Osteoblast (primary cell): ENCODE measurements around the gene PPM1L. TPM values are rescaled to one million over a fixed set of nuclear protein-coding genes. Genes with fewer than 3 reads are reported as not detected.

Experiments used
- DNase-seq: peaks from one replicate; pipeline ENCODE4 v3.0.0; 2011; ENCODE audit warnings: low spot score, mixed read lengths; ENCODE audit not compliant: insufficient read length; ENCODE audit errors: missing footprints
- H2AFZ ChIP-seq: 2 replicates; pipeline ENCODE4 v1.6.0; 2011; ENCODE audit warnings: mild to moderate bottlenecking, low read length
- H3K27ac ChIP-seq: 2 replicates; pipeline ENCODE4 v1.5.1; 2011; ENCODE audit warnings: mild to moderate bottlenecking, low read depth, low read length, moderate library complexity
- H3K27me3 ChIP-seq: 2 replicates; pipeline ENCODE4 v1.6.0; 2012; ENCODE audit warnings: mild to moderate bottlenecking, control low read depth, inconsistent platforms, low read length, moderate library complexity; ENCODE audit not compliant: insufficient read depth
- H3K36me3 ChIP-seq: 2 replicates; pipeline ENCODE4 v1.5.1; 2011; ENCODE audit warnings: mild to moderate bottlenecking, low read length, control low read depth, moderate library complexity; ENCODE audit not compliant: insufficient read depth
- H3K4me1 ChIP-seq: 2 replicates; pipeline ENCODE4 v1.5.1; 2011; ENCODE audit warnings: mild to moderate bottlenecking, low read length, control low read depth, moderate library complexity; ENCODE audit not compliant: insufficient read depth
- H3K4me2 ChIP-seq: 2 replicates; pipeline ENCODE4 v1.6.0; 2011; ENCODE audit warnings: mild to moderate bottlenecking, low read length; ENCODE audit not compliant: insufficient read depth
- H3K4me3 ChIP-seq: fragments of 200-600 bp; sonication (generic); 3 replicates; pipeline ENCODE4 v1.5.1; 2012; ENCODE audit warnings: mild to moderate bottlenecking, low read length, inconsistent platforms; ENCODE audit not compliant: insufficient read depth
- H3K79me2 ChIP-seq: 2 replicates; pipeline ENCODE4 v1.6.0; 2012; ENCODE audit warnings: mild to moderate bottlenecking, low read length, control low read depth, inconsistent platforms; ENCODE audit not compliant: insufficient read depth
- H3K9me3 ChIP-seq: 2 replicates; pipeline ENCODE4 v1.5.1; 2011; ENCODE audit warnings: low read depth, low read length, control low read depth
- H4K20me1 ChIP-seq: 2 replicates; pipeline ENCODE4 v1.6.0; 2012; ENCODE audit warnings: mild to moderate bottlenecking, low read length, control low read depth; ENCODE audit not compliant: insufficient read depth
- CTCF ChIP-seq: IDR thresholded peaks from 2 replicates; pipeline ENCODE4 v1.5.1; 2011; ENCODE audit warnings: mild to moderate bottlenecking, low read depth, low read length, moderate library complexity; ENCODE audit errors: extremely low read depth
- total RNA-seq: library from RNA; depleted of rRNA; stranded (reverse); fragments of >200 nt; gene quantifications from 2 replicates; pipeline ENCODE4 v1.2.3, GENCODE V29; 2012

Gene PPM1L
- total RNA-seq, 1 donor: 4.3 TPM

DNA sequence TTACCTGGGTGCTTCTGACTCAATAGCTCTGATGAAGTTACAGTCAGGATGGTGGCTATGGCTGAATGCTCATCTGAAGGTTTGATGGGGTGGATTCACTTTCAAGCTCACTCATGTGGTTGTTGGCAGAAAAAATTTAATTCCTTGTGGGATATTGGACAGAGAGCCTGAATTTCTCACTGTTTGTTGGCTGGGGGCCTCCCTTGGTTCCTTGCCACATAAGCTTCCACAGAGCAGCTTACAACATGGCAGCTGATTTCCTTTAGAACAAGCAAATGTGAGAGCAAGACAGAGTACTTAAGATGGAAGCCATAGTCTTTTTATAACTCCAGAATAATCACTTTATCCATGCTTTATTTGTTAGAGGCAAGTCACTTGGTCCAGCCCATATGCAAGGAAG lies 150.6 kb downstream of the PPM1L start:
- no peaks in the 10 kb centered on the region for H3K79me2 ChIP-seq
- H3K27me3 ChIP-seq: no peaks in the 10 kb centered on the region
- no peak for TF ChIP-seq CTCF
- no peak overlapping the region for H3K27ac ChIP-seq
- H2AFZ ChIP-seq: no peak overlapping the region
- no peak for DNase-seq
- H3K4me2 ChIP-seq: no peak overlapping the region
- no peak overlapping the region for H3K4me3 ChIP-seq
- no peaks in the 10 kb centered on the region for H3K4me1 ChIP-seq
- no peaks in the 10 kb centered on the region for H3K36me3 ChIP-seq
- H3K9me3 ChIP-seq: no peaks in the 10 kb centered on the region
- no peaks in the 10 kb centered on the region for H4K20me1 ChIP-seq

GRCh38 chr3:160909917-160910316 lies 153.9 kb downstream of the PPM1L start:
- no peak for DNase-seq
- Histone ChIP-seq H3K27ac (no peak overlapping the region), H3K4me2 (no peak overlapping the region), H3K36me3 (no peaks in the 10 kb centered on the region), H3K4me1 (no peaks in the 10 kb centered on the region), H4K20me1 (no peaks in the 10 kb centered on the region), H3K9me3 (no peaks in the 10 kb centered on the region), H2AFZ (no peak overlapping the region), H3K4me3 (no peak overlapping the region), H3K79me2 (no peaks in the 10 kb centered on the region), H3K27me3 (no peaks in the 10 kb centered on the region)
- no peak for TF ChIP-seq CTCF

GRCh38 chr3:160911411-160911810 lies 155.4 kb downstream of the PPM1L start:
- Histone ChIP-seq H2AFZ (no peak overlapping the region), H3K79me2 (no peaks in the 10 kb centered on the region), H3K27me3 (no peaks in the 10 kb centered on the region), H3K4me1 (no peaks in the 10 kb centered on the region), H3K4me2 (no peak overlapping the region), H4K20me1 (no peaks in the 10 kb centered on the region), H3K36me3 (no peaks in the 10 kb centered on the region), H3K9me3 (no peaks in the 10 kb centered on the region), H3K4me3 (no peak overlapping the region), H3K27ac (no peak overlapping the region)
- TF ChIP-seq CTCF: no peak
- DNase-seq: no peak

DNA sequence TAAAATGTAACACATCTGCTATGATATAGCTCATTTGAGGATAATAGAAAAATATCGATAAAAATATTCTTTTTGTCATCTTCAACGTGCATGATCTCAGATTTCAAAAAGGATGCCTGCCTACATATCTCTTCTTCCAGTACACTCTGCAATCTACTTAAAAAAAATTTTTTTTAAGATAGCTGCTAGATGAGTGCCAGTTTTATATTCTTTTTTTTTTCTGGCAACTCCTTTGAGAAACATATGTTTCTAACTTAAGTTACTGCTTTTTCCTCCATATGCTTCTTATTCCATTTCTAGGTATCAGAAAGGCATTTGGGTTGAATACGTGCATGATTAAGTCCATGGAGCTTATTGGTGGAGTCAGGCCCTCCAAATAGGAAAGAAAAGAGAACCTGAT lies 160.4 kb downstream of the PPM1L start:
- TF ChIP-seq CTCF: no peak
- no peak overlapping the region for H3K4me2 ChIP-seq
- H3K36me3 ChIP-seq: no peaks in the 10 kb centered on the region
- no peaks in the 10 kb centered on the region for H3K79me2 ChIP-seq
- H2AFZ ChIP-seq: no peak overlapping the region
- no peak overlapping the region for H3K4me3 ChIP-seq
- H3K27me3 ChIP-seq: no peaks in the 10 kb centered on the region
- H4K20me1 ChIP-seq: no peaks in the 10 kb centered on the region
- H3K27ac ChIP-seq: no peak overlapping the region
- DNase-seq: no peak
- no peaks in the 10 kb centered on the region for H3K9me3 ChIP-seq
- no peaks in the 10 kb centered on the region for H3K4me1 ChIP-seq
